ENCODE results near the gene ZNF787.
A peak's percentile ranks its signal among the peaks of the same experiment; 100 is the strongest.
"Not testable (repeated sequence)": the region's sequence is repeated elsewhere in the genome, so short reads cannot be mapped to it uniquely, and the experiment has no call there.

ZNF787 gene

DNA sequence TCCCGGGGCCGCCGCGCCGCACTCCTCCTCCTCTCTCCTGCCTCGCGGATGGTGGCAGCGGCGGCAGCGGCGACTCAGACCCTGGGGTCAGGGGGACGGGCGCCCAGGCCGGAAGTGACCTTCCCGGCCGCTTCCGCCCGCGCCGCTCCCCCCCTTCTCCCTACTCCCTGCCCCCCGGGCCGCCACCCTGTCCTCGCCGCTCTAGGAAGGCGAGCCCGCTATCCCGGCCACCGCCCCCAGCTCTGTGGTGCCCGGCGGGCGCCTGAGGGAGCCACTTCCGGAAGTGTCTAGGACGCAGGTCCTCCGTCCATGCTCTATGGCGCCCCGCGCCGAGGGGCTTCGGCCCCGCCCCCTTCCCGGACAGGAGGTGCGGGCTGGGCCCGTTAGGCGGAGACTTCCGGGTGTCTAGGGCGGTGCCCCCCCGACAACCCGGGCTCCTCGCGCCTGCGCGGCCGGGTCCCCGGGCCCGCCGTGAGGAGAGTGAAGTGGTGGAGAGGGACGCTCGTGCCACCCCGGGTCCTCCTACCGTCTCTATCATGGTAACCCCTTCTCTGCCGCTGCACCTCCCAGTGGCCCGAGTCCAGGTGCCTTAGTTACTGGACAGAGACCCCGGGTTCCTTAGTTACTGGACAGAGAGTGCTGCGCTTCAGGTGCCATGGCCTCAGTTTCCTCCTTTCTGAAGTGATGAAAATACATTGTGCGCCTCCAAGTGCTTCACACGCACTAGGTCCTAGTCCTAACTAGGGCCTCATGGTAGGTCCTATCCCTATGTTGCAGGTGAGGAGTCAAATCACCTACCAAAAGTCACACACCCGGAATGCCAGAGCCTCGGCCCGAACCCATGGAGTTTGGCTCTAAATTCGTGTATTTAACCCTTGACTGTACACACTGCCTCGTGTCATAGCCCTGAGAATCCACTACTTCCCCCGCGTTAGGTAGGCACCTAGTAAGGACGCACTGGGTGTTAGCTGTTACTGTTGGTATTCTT lies at the start of gene ZNF787:
TSS of gene ZNF787 (minus strand) at position 116 of the 988 bp plus-strand sequence. CDS start 18,078 bp downstream, outside the sequence.
- DNase-seq (ENCODE audit: low read depth): peak; percentile 94

DNA sequence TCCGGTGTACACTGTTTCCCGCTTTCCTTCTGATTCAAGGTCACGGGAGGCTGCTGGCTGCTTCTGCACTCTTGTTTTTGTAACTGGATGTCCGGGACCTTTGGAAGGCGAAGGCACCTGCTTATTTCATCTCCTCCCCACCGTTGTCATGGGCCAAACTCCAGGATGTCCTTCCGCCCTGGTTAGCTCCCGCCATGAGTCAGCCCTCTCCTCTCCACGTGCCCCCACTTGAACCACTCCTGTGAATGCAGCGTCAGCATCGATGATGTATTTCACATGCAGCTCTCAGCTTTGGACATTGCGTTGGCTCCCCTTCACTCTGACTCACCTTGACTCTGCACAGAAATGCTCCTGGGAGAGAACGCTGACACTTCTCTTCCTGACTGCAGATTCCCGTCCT lies 49.2 kb upstream of the ZNF787 start:
- no peak for DNase-seq (ENCODE audit: low read depth)

DNA sequence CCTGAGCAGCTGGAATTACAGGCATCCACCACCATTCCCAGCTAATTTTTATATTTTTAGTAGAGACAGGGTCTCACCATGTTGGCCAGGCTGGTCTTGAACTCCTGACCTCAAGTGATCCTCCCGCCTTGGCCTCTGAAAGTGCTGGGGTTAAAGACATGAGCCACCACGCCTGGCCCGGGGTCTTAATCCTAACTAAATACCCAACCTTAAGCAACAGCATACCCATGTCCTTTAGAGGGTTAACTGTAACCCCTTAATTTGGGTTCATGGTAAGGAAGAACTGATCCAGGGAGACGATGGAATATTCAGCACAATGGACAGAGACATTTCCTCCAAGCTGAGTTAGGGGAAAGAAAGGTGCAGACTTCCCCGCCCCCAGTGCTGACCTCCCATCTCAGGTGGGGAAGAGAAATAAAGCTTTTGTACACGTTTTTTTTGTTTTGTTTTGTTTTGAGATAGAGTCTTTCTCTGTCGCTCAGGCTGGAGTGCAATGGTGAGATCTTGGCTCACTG lies 46.0 kb upstream of the ZNF787 start:
- DNase-seq (ENCODE audit: low read depth): no peak

- DNase-seq (ENCODE audit: low read depth): no peak
Observed at GRCh38 chr19:56163097-56163496, 42.0 kb upstream of the ZNF787 start.

DNA sequence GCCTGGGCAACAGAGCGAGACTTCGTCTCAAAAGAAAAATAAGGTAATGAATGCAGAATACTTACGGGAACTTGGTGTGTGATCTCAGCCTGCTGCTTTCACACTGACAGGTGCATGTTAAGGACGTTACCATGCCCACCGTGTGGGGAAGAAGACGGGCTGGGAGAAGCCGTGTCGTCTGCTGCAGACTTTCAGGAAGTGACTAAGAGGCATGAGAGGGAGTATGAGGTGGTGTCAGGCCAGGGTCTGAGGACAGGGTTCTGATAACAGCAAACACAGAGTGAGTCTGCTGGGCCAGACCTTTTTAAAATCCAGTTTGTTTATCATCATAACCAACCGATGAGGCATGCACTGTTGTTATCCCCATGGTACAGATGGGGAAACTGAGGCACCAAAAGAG lies 41.2 kb upstream of the ZNF787 start:
- no peak for DNase-seq (ENCODE audit: low read depth)

DNA sequence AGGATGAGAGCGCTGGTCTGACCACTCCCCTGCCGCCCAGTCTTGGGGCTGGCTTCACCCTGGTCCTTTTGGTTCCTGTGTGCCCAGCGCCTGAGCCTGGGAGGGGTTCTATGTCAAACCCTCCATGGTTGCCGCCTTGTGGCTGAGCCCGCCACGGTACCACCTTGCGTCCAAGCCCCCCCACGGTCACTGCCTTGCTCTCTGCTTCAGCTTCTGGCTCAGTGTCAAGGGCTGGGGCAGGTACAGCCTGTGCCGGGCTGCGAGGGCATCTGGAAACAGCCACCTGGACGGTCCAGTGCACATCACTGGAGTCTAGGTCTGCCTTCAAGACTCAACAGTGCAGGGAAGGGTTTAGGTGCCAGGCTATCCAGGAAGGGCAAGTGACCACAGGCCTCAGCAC lies 40.4 kb upstream of the ZNF787 start:
- no peak for DNase-seq (ENCODE audit: low read depth)

GRCh38 chr19:56159622-56160271 lies 38.7 kb upstream of the ZNF787 start:
- no peak for DNase-seq (ENCODE audit: low read depth)

DNA sequence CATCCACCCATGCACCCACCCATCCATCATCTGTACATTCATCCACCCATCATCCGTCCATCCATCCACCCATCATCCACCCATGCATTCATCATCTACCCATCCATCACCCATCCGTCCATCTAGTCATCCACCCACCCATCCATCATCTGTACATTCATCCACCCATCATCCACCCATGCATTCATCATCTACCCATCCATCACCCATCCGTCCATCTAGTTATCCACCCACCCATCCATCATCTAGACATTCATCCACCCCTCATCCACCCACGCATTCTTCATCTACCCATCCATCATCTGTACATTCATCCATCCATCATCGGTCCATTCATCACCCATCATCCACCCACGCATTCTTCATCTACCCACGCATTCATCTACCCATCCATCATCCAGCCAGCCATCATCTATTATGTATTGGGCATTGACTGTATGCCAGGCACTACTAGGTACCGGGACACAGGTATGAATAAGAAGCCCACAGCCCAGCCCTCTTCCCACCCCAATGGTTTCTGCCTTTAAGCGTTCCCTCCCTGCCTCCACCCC lies 38.0 kb upstream of the ZNF787 start:
- DNase-seq (ENCODE audit: low read depth): no peak

GRCh38 chr19:56158170-56158757 lies 37.2 kb upstream of the ZNF787 start:
- no peak for DNase-seq (ENCODE audit: low read depth)

- DNase-seq (ENCODE audit: low read depth): no peak
Observed at GRCh38 chr19:56156768-56157167, 35.7 kb upstream of the ZNF787 start.

DNA sequence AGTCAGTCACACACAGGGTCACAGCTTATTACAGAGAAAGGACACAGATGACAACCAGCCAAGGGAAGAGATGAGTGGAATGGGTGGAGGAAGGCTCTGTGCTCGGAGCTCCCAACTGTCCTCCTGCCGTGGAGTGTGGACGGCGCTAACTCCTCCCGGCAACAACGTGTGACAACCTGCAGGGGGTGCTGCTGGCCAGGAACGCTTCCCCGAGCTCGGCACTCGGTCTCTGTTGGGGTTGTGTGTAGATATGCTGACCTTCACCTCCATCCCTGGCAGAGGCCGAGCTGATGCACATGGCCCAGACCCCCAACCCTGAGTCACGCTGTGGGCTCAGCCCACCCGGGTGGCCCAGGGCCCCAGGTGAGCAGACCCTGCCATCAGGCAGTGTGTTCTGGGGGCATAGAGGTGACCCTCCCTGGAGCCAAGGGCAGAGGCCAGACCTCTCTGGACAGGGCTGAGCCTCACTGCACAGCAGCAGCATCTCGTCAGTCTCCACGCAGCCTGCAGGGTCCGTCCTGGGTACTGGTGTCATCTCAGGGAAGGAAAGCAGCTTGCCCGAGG lies 34.1 kb upstream of the ZNF787 start:
- no peak for DNase-seq (ENCODE audit: low read depth)

DNA sequence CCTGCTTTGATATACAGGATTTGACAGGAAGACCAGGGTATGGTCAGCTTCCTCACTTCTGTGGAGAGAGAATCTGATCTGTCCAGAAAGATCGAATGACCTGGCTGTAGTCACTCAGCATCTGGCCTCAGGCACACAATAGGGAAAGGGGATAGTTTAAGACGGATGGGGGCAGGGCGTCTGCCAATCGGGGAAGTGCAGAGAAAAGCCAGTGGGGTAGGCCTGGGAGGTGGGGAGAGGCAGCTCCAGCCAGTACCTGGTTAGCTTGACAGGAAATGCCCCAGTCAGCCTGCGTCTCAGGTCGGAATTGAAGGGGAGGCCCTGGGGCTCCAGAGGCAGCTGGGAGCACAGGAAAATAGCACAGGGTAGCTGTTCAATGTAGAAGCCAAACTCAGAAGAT lies 32.4 kb upstream of the ZNF787 start:
- DNase-seq (ENCODE audit: low read depth): no peak

- no peak for DNase-seq (ENCODE audit: low read depth)
Observed at GRCh38 chr19:56152644-56153043, 31.5 kb upstream of the ZNF787 start.

DNA sequence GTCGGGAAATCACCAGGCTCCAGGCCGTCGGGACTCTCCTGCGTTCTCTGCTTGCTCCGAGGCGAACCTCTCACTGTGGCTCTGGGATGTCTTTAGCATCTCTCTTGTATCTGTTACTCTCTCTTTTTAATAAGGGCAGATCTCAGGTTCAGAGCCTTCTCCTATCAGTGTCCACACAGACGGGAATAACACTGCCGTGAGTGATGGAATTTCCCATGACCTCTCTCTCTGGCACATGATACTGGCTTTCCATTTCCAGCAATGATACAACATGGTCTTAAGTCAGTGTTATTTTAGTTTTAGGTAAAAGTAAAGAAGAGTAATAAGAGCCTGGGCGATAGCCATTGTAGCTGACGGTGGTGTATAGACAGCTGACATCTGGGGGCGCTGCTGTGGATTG lies 29.3 kb upstream of the ZNF787 start:
- no peak for DNase-seq (ENCODE audit: low read depth)

GRCh38 chr19:56149656-56150038 lies 28.6 kb upstream of the ZNF787 start:
- DNase-seq (ENCODE audit: low read depth): no peak

GRCh38 chr19:56148955-56149655 lies 28.0 kb upstream of the ZNF787 start:
- DNase-seq (ENCODE audit: low read depth): not testable (repeated sequence)

DNA sequence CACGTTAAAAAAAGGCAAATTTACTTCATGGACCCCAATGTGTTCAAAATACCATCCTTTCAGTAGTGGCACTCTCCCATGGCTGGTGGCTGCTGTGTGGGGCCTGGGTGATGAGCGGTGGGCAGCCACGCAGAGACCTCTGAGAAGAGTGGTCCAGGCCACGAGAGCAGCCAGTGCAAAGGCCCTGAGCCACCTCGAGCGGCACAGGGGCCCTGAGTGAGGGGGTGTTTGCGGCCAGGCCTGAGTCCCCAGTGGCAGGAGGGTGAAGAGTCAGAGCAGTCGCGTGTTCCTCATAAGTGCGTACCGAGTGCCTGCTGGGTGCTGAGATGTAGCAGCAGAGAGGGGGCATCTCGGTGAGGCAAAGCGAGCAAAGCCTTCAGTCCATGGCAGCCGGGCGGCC lies 27.0 kb upstream of the ZNF787 start:
- no peak for DNase-seq (ENCODE audit: low read depth)

DNA sequence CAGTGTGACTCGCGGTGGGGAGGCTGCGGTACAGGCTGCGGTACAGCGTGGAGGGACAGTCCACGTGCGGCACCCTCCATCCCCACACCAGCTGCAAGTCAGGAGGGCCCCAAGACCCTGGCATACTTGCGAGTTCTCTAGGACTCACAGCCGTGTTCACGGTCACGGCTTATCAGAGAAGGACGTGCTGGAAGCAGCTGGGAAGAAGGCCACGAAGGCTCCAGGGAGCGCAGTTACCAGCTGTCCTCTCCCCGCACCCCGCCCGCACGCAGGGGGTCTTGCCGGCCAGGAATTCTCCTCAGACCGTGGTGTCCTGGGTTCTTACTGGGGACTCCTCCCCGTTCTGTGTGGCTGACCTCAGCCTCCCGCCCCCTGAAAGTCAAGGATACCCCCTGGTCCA lies 26.2 kb upstream of the ZNF787 start:
- DNase-seq (ENCODE audit: low read depth): no peak

DNA sequence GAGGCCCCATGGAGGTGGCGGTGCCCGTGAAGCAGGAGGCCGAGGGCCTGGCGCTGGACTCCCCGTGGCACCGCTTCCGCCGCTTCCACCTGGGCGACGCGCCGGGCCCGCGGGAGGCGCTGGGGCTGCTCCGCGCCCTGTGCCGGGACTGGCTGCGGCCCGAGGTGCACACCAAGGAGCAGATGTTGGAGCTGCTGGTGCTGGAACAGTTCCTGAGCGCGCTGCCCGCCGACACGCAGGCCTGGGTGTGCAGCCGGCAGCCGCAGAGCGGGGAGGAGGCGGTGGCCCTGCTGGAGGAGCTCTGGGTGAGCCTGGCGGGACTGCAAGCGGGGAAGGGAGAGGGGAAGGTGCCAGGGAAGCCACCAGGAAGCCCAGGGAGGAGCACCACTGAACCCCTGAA lies 25.8 kb upstream of the ZNF787 start:
- no peak for DNase-seq (ENCODE audit: low read depth)

DNA sequence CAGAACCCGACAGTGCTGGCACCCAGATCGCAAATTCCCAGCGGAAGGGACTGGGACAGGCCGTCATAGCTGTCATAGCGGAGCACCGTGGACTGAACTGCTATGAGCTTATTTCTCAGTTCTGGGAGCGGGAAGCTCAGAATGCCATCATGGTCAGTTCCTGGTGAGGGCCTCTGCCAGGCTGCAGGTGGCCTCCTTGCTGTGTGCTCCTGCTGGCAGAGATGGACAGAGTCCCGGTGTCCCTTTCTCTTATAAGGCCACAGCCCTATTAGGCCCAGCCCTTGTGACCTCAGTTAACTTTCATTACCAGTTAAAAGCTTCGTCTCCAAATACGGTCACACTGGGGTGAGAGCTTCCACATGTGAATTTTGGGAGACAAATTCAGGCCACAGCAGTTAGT lies 24.6 kb upstream of the ZNF787 start:
- DNase-seq (ENCODE audit: low read depth): no peak

DNA sequence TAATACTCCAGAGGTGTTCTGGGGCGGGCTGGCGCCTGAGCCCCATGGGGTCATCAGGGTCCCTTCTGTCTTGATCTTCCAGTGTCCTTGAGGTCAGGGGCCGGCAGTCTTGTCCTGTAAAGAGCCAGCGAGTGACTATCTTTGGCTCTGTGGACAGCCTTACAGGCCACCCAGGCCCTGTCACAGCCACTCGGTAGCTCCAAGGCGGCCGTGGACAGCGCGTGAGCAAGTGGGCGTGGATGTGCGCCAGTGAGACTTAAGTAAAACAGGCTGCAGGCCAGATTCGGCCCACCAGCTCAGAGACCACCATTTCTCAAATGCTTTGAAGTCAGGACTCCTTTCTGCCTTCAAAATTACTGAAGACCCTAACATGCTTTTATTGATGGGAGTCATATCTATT lies 23.7 kb upstream of the ZNF787 start:
- no peak for DNase-seq (ENCODE audit: low read depth)
